ENCODE data around the gene AP2A1.

- TF ChIP-seq CTCF (IDR thresholded peaks at IDR 0.05) (no peak), POLR2A (IDR thresholded peaks at IDR 0.05) (no peak)
Measured at GRCh38 chr19:49823472-49823871, 56.7 kb downstream of the AP2A1 start.

Data from right lobe of liver (tissue), 4 donors.